Measurements from ENCODE around the gene ISLR2. TPM values are rescaled to one million over a fixed set of nuclear protein-coding genes. Genes with fewer than 3 reads are reported as not detected.

Gene ISLR2
- total RNA-seq, 1 donor from 2014 or later: 3.4 TPM

DNA sequence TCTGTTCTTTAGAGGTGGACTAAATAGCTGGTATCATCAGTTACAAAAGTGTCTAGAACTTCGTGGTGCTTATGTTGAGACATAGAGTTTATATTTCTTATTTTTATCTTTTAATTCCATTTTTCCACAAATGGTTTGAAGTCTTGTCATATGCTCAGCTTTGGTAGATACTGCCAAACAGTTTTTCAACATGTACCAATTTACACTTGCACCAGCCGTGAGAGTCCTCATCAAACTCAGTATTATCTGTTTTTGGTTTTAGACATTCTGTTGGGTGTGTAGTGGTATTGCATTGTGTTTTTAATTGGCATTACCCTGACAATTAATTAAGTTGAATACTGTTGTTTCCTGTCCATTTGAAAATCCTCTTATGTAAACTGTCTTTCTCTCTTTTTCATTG is 16.7 kb downstream of the ISLR2 start:
- no peaks in the 10 kb centered on the region for H3K9me3 ChIP-seq
- intact Hi-C loops (cut with DNase I): no loop called here
- H3K4me3 ChIP-seq: no peak overlapping the region
- DNase-seq (ENCODE audit: extremely low spot score in 2 of 2): no peak
- TF ChIP-seq, protein P1, sequence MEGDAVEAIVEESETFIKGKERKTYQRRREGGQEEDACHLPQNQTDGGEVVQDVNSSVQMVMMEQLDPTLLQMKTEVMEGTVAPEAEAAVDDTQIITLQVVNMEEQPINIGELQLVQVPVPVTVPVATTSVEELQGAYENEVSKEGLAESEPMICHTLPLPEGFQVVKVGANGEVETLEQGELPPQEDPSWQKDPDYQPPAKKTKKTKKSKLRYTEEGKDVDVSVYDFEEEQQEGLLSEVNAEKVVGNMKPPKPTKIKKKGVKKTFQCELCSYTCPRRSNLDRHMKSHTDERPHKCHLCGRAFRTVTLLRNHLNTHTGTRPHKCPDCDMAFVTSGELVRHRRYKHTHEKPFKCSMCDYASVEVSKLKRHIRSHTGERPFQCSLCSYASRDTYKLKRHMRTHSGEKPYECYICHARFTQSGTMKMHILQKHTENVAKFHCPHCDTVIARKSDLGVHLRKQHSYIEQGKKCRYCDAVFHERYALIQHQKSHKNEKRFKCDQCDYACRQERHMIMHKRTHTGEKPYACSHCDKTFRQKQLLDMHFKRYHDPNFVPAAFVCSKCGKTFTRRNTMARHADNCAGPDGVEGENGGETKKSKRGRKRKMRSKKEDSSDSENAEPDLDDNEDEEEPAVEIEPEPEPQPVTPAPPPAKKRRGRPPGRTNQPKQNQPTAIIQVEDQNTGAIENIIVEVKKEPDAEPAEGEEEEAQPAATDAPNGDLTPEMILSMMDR (IDR thresholded peaks at IDR 0.05): no peak
- no peak for TF ChIP-seq POLR2A (IDR thresholded peaks at IDR 0.05)
- TF ChIP-seq POLR2AphosphoS5 (IDR thresholded peaks at IDR 0.05; ENCODE audit: insufficient read depth in 1 of 2, low read depth in 1 of 2): no peak
- H3K4me1 ChIP-seq: no peaks in the 10 kb centered on the region
- no peaks in the 10 kb centered on the region for H3K27me3 ChIP-seq
- no peak overlapping the region for H3K27ac ChIP-seq
- H3K36me3 ChIP-seq: no peaks in the 10 kb centered on the region

DNA sequence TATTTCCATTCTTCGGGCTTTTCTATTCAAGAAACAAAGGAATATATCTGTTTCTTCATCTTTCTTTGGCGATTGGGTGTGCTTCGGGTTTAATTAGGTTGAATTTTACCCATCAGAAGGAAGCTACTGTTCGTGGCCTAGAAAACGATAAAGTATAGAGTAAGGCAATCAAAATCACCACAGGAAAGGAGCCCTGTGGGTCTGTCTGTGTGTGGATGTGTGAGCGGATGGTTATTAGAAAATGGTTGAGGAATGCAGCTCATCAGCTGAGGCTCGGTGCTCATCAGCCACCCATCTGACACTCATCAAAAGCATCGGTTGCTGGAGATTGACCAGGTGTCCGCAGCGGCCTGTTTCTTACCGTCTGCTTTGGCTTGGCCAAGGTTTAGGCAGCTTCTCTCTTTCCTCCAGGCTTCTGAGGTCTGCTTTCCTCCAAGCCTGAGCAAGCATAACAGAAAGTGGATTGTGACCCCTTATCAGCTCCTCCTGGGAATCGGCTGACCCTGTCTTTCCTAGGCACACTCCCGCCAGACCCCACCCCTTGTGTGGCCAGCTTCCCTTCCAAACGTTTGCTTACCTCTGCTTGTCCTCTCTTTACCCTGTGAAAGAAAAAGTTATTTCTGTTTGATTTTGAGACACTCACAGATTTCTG is 25.5 kb downstream of the ISLR2 start:
- no peak overlapping the region for H3K27ac ChIP-seq
- DNase-seq (ENCODE audit: extremely low spot score in 2 of 2): no peak
- intact Hi-C loops (cut with DNase I): no loop called here
- no peaks in the 10 kb centered on the region for H3K9me3 ChIP-seq
- TF ChIP-seq POLR2AphosphoS5 (IDR thresholded peaks at IDR 0.05; ENCODE audit: insufficient read depth in 1 of 2, low read depth in 1 of 2): no peak
- TF ChIP-seq, protein P1 (IDR thresholded peaks at IDR 0.05): no peak
- no peak for TF ChIP-seq POLR2A (IDR thresholded peaks at IDR 0.05)
- no peaks in the 10 kb centered on the region for H3K4me1 ChIP-seq
- H3K36me3 ChIP-seq: no peaks in the 10 kb centered on the region
- H3K4me3 ChIP-seq: no peak overlapping the region
- H3K27me3 ChIP-seq: no peaks in the 10 kb centered on the region

DNA sequence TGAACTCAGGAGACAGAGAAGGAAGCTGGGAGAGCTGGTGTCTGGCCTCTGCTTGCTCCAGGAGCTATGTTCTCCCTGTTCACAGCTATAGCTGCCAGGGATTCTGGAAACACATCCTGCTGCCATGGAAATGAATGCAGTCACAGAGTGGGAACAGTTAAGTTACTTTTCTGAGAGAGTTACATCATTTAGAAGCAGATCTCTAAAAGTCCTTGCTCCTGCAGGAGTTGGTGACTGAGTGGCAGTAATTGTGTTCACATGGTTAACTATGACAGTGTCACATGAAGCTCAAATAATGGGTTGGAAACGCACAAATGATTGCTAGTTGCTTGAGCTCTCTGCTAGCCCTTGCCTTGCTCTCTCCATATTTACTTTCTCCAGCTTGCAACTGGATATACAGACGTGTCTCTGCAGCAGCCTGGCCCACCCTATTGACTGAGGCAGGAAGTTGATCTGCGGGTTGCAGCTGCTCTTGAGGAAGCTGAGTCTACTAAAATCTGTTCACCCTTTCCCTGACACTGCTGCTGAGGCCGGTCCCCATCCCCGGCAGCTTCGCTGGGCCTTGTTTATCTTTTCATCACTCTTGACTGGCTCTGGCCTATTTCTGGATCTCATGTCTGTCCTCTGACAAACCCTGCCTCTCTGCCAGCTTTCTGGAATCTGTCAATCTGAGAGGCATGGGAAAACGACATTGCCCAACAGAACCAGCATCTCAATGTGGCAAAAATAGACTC is 26.5 kb downstream of the ISLR2 start:
- TF ChIP-seq, protein P1 (IDR thresholded peaks at IDR 0.05): no peak
- TF ChIP-seq POLR2A (IDR thresholded peaks at IDR 0.05): no peak
- TF ChIP-seq POLR2AphosphoS5 (IDR thresholded peaks at IDR 0.05; ENCODE audit: insufficient read depth in 1 of 2, low read depth in 1 of 2): no peak
- no peak overlapping the region for H3K4me3 ChIP-seq
- no peak for DNase-seq (ENCODE audit: extremely low spot score in 2 of 2)
- intact Hi-C loops (cut with DNase I): no loop called here
- H3K27ac ChIP-seq: no peak overlapping the region
- H3K36me3 ChIP-seq: no peaks in the 10 kb centered on the region
- no peaks in the 10 kb centered on the region for H3K27me3 ChIP-seq
- H3K9me3 ChIP-seq: no peaks in the 10 kb centered on the region
- H3K4me1 ChIP-seq: no peaks in the 10 kb centered on the region

DNA sequence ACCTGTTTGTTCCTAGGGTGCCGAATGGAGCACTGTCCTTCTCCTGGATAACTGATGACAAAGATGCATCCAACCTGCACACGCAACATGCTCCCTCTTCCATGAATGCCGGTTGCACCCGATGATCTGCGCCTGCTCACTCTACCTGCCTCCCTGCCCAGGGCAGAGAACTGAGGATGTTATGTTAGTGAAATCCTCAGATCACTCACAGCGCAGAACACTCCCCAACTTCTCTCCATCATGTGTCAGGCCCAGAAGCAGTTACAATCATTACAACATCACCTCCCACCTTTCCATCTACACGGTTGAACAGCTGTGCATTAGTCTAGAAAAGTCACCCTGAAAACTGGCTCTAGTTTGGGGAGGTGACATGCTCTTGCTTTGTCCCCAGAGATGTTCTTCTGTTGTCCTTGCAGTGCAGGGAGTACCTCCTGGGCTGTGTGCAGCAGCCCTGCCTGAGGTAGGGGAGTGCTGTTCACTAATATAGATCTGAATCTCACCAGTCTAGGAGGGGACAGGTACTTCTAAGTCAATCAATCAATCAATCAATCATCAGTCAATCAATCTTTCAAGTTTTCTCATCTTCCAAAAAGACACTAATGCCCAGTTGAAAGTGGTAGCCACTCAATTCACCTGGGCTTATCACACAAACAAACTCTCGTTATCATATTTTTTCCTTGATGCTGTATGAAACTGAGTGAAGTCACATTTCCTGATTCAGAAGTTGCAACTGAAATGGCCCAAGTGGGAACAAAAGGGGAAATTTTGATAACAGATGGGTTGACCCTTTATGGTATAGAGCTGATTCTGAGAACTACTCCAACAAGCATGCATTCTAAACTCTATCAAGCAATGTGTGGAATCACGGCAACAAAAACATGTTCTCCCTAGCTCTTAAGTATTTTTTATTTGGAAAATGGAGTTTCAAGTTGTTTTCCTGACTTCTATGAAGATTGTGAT is 27.8 kb downstream of the ISLR2 start:
- Histone ChIP-seq H3K4me3 (no peak overlapping the region), H3K9me3 (no peaks in the 10 kb centered on the region), H3K36me3 (no peaks in the 10 kb centered on the region), H3K4me1 (no peaks in the 10 kb centered on the region), H3K27me3 (no peaks in the 10 kb centered on the region), H3K27ac (no peak overlapping the region)
- DNase-seq (ENCODE audit: extremely low spot score in 2 of 2): no peak
- intact Hi-C loops (cut with DNase I): no loop called here
- TF ChIP-seq POLR2A (IDR thresholded peaks at IDR 0.05) (no peak), POLR2AphosphoS5 (IDR thresholded peaks at IDR 0.05; ENCODE audit: insufficient read depth in 1 of 2, low read depth in 1 of 2) (no peak)
- TF ChIP-seq, protein P1 (IDR thresholded peaks at IDR 0.05): no peak

All from vagina (tissue), 2 donors.